Activated CD8-positive, alpha-beta T cell treated with anti-CD3 and anti-CD28 coated beads, Interleukin-2, amount 10 ng/mL, durations not matched to agents 7 days and 5 days (primary cell): Measurements from ENCODE around the gene RNU6-9. TPM values are rescaled to one million over a fixed set of nuclear protein-coding genes. Genes with fewer than 3 reads are reported as not detected.
"Not testable (repeated sequence)": the region's sequence is repeated elsewhere in the genome, so short reads cannot be mapped to it uniquely, and the experiment has no call there.

Experiments
- ATAC-seq: fragments of 150-1000 bp; cut with Tn5 transposase; one replicate; pipeline ENCODE4 v1.10.0; 2021; ENCODE audit warnings: moderate library complexity
- CTCF ChIA-PET: fragments of 350-600 bp; sonication (Branson Sonifier 250); formaldehyde crosslinking; loops from one replicate; lab custom pipeline; 2021; ENCODE audit warnings: antibody characterized with exemption; lab: Charles Lee
- POLR2A ChIA-PET: fragments of 350-600 bp; sonication (Branson Sonifier 250); formaldehyde crosslinking; loops from one replicate; lab custom pipeline; 2021; ENCODE audit warnings: antibody characterized with exemption; lab: Charles Lee
- DNase-seq: peaks from one replicate; pipeline ENCODE4 v3.0.0-alpha.2; 2020
- H3K27ac Mint-ChIP-seq: one replicate; pipeline ENCODE4 v1.8.0; 2021; ENCODE audit warnings: mild to moderate bottlenecking, mixed read lengths
- H3K27me3 Mint-ChIP-seq: one replicate; pipeline ENCODE4 v1.8.0; 2021; ENCODE audit warnings: low read depth, mixed read lengths
- H3K36me3 Mint-ChIP-seq: one replicate; pipeline ENCODE4 v1.8.0; 2021; ENCODE audit warnings: low read depth, mixed read lengths
- H3K4me1 Mint-ChIP-seq: one replicate; pipeline ENCODE4 v1.8.0; 2021; ENCODE audit warnings: low read depth, mixed read lengths
- H3K4me3 Mint-ChIP-seq: one replicate; pipeline ENCODE4 v1.8.0; 2021; ENCODE audit warnings: mild to moderate bottlenecking, mixed read lengths
- H3K9me3 Mint-ChIP-seq: one replicate; pipeline ENCODE4 v1.8.0; 2022; ENCODE audit warnings: mixed read lengths; ENCODE audit not compliant: insufficient read depth
- total RNA-seq, 2 experiments: library from RNA; stranded (reverse); gene quantifications; one replicate each; pipeline ENCODE4 v1.2.3, GENCODE V29; 2021

RNU6-9 gene
- total RNA-seq, 2 experiments from 2014 or later, result not detected

DNA sequence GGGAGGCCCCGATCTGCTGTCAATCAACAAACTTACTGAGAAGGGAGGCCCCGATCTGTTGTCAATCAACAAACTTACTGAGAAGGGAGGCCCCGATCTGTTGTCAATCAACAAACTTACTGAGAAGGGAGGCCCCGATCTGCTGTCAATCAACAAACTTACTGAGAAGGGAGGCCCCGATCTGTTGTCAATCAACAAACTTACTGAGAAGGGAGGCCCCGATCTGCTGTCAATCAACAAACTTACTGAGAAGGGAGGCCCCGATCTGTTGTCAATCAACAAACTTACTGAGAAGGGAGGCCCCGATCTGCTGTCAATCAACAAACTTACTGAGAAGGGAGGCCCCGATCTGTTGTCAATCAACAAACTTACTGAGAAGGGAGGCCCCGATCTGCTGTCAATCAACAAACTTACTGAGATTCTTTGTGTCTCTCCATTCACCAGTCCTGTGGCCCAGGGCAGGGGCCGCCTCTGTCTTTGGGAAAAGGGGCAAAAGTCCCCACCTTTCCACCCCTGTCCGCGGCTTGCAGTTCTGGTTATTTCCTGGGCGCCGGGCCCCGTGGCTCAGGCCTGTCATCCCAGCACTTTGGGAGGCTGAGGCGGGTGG lies 39.6 kb upstream of the RNU6-9 start:
- H3K27ac Mint-ChIP-seq, POLR2A ChIA-PET, DNase-seq, H3K36me3 Mint-ChIP-seq, H3K9me3 Mint-ChIP-seq, CTCF ChIA-PET, H3K27me3 Mint-ChIP-seq, H3K4me1 Mint-ChIP-seq, ATAC-seq, H3K4me3 Mint-ChIP-seq: not testable (repeated sequence)

DNA sequence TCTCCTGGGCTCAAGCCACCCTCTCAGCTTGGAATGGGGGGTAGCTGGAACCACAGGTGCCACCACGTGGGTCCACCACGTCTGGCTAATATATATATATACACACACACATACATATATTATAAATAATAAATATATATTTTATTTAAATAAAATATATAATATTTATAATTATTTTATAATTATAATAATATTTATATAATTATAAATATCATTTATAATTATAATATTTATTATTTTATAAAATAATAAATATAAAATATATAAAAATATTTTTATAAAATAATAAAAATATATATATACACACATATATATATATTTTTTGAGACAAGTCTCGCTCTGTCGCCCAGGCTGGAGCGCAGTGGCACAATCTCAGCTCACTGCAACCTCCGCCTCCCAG lies 38.7 kb upstream of the RNU6-9 start:
- H3K36me3 Mint-ChIP-seq, result no peaks in the 10 kb centered on the region
- no peaks in the 10 kb centered on the region for H3K4me1 Mint-ChIP-seq
- POLR2A ChIA-PET, result no interaction called here
- no peak overlapping the region for H3K4me3 Mint-ChIP-seq
- peaks cover 5% of the 10 kb centered on the region for H3K27me3 Mint-ChIP-seq
- CTCF ChIA-PET, result no interaction called here
- DNase-seq (no peak), ATAC-seq (no peak)
- no peak overlapping the region for H3K27ac Mint-ChIP-seq
- H3K9me3 Mint-ChIP-seq, result no peaks in the 10 kb centered on the region

- Mint-ChIP-seq H3K4me1 (no peaks in the 10 kb centered on the region), H3K27me3 (peaks cover 9% of the 10 kb centered on the region), H3K27ac (no peak overlapping the region), H3K9me3 (no peaks in the 10 kb centered on the region), H3K4me3 (no peak overlapping the region), H3K36me3 (no peaks in the 10 kb centered on the region)
- DNase-seq, result no peak
- no peak for ATAC-seq
- ChIA-PET POLR2A (no interaction called here), CTCF (interaction anchor here (1.4 kb wide), 1 partner anchor 61 kb away, joined by 4 read pairs; no protein-coding TSS in a partner anchor)
These were observed 38.1 kb upstream of the RNU6-9 start for GRCh38 chr19:855142-855541.

DNA sequence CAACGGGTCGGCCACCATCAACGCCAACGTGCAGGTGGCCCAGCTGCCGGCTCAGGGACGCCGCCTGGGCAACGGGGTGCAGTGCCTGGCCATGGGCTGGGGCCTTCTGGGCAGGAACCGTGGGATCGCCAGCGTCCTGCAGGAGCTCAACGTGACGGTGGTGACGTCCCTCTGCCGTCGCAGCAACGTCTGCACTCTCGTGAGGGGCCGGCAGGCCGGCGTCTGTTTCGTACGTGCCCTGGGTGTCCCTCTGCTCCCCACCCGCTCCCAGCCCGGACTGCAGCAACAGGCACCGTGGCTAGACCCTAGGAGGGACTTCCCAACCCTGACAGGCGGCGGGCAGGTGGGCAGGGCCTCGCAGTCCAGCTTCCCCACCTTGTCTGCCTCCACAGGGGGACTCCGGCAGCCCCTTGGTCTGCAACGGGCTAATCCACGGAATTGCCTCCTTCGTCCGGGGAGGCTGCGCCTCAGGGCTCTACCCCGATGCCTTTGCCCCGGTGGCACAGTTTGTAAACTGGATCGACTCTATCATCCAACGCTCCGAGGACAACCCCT lies 37.6 kb upstream of the RNU6-9 start:
- DNase-seq (no peak), ATAC-seq (no peak)
- Mint-ChIP-seq H3K9me3 (no peaks in the 10 kb centered on the region), H3K4me3 (no peak overlapping the region), H3K4me1 (no peaks in the 10 kb centered on the region), H3K27me3 (peaks cover 9% of the 10 kb centered on the region), H3K27ac (no peak overlapping the region), H3K36me3 (no peaks in the 10 kb centered on the region)
- CTCF ChIA-PET, result interaction anchor here (1.4 kb wide), 1 partner anchor 60 kb away, joined by 4 read pairs; no protein-coding TSS in a partner anchor
- POLR2A ChIA-PET, result no interaction called here

DNA sequence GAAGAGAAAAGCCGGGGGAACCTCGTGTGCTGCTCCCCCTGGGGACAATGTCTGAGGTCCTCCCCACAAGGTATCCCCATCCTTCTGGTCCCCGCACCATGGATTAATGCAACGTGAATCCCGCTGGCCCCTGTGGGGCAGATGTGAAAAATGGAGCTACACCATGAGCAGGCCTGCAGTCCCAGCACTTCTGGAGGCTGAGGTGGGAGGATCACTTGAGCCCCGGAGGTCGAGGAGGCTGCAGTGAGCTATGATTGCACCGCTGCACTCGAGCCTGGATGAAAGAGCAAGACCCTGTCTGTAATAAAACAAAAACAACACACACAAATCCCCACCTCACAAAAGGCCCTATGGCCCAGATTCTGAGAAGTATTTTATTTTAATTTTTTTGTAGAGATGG lies 35.0 kb upstream of the RNU6-9 start:
- Mint-ChIP-seq H3K9me3 (no peaks in the 10 kb centered on the region), H3K4me3 (no peak overlapping the region), H3K27me3 (peaks cover 14% of the 10 kb centered on the region), H3K36me3 (no peaks in the 10 kb centered on the region), H3K27ac (no peak overlapping the region), H3K4me1 (peaks cover 10% of the 10 kb centered on the region)
- CTCF ChIA-PET, result interaction anchor here (0.9 to 2.3 kb wide), 2 partner anchors 52 to 62 kb away, joined by 4 to 13 read pairs; no protein-coding TSS in a partner anchor
- POLR2A ChIA-PET, result interaction anchor here (0.6 kb wide), 2 partner anchors 35 to 182 kb away, joined by 3 read pairs; partner anchors contain the start of genes ABCA7, MED16 and RNU6-9
- DNase-seq (no peak), ATAC-seq (no peak)

- Mint-ChIP-seq H3K27ac (no peak within 1 kb of the TSS), H3K4me3 (no peak within 1 kb of the TSS), H3K9me3 (no peaks in the 10 kb centered on the region), H3K4me1 (peaks cover 18% of the 10 kb centered on the region), H3K27me3 (peaks cover 14% of the 10 kb centered on the region), H3K36me3 (no peaks in the 10 kb centered on the region)
- DNase-seq (no peak), ATAC-seq (no peak)
- ChIA-PET POLR2A (interaction anchor here (0.6 kb wide), 1 partner anchor 34 kb away, joined by 3 read pairs; the partner anchor contains the start of genes MED16 and RNU6-9), CTCF (interaction anchor here (0.9 to 2.3 kb wide), 2 partner anchors 51 to 61 kb away, joined by 4 to 13 read pairs; no protein-coding TSS in a partner anchor)
These were observed 34.1 kb upstream of the RNU6-9 start, which contains the start of gene CFD for GRCh38 chr19:858868-859843. CFD (plus strand) TSS chr19:859664; CDS start chr19:859690, 26 bp downstream.

DNA sequence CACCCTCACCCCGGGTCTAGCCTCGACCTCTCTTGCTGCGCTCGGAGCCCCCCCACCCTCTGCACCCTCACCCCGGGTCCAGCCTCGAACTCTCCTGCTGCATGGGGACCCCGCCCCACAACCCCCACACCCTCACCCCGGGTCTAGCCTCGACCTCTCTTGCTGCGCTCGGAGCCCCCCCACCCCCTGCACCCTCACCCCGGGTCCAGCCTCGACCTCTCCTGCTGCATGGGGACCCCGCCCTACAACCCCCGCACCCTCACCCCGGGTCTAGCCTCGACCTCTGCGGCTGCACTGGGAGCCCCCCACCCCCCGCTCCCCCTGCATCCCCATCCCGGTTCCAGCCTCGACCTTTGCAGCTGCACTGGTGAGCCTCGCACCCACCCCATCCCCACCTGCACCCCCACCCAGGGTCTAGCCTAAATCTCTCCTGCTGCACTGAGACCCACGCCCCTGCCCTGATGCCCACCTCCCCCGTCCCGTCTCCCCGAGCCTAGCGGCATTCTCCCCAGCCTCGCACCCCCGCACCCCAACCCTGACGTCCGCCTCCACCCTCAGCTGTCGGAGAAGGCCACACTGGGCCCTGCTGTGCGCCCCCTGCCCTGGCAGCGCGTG lies 32.0 kb upstream of the RNU6-9 start:
- H3K9me3 Mint-ChIP-seq, result no peaks in the 10 kb centered on the region
- no peaks in the 10 kb centered on the region for H3K36me3 Mint-ChIP-seq
- DNase-seq (no peak), ATAC-seq (no peak)
- H3K4me1 Mint-ChIP-seq, result peaks cover 18% of the 10 kb centered on the region
- peaks cover 14% of the 10 kb centered on the region for H3K27me3 Mint-ChIP-seq
- CTCF ChIA-PET, result no interaction called here
- no peak overlapping the region for H3K4me3 Mint-ChIP-seq
- POLR2A ChIA-PET, result no interaction called here
- H3K27ac Mint-ChIP-seq, result no peak overlapping the region

DNA sequence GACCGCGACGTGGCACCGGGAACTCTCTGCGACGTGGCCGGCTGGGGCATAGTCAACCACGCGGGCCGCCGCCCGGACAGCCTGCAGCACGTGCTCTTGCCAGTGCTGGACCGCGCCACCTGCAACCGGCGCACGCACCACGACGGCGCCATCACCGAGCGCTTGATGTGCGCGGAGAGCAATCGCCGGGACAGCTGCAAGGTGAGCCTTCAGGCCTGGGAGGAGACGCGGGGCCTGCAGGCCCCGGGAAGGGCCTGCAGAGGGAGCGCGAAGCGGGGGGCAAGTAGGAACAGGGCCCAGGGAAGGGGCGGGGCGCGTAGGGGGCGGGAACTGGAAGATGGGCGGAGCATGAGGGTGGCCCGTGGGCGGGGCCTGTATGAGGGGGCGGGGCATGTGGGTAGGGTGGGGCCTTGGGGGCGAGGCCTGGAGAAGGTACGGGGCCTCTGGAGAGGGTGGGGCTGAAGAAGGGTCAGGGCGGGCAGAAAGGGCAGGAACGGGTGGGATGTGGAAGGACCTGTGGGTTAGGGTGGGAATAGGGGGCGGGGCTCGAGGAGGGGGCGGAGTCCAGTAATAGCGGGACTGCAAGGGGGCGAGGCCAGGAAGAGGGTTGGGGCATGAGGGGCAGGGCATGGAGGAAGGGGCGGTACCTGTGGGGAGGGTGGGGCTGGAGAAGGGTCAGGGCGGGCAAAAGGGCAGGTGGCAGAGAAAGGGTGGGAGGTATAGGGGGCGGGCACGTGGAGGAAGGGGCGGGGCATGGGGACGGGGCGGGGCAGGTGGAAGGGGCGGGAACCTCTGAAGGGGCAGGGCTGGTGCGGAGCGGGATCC lies 31.3 kb upstream of the RNU6-9 start:
- ATAC-seq (peak; percentile 16), DNase-seq (peak; percentile 63)
- Mint-ChIP-seq H3K4me3 (no peak overlapping the region), H3K4me1 (peaks cover 18% of the 10 kb centered on the region), H3K27ac (no peak overlapping the region), H3K27me3 (peaks cover 14% of the 10 kb centered on the region), H3K36me3 (no peaks in the 10 kb centered on the region), H3K9me3 (no peaks in the 10 kb centered on the region)
- POLR2A ChIA-PET, result no interaction called here
- CTCF ChIA-PET, result interaction anchor here (2.7 to 3.2 kb wide), 3 partner anchors 47 to 62 kb away, joined by 24 to 47 read pairs (median 36); no protein-coding TSS in a partner anchor

GRCh38 chr19:862581-863314 lies 30.5 kb upstream of the RNU6-9 start:
- H3K27me3 Mint-ChIP-seq, result peaks cover 14% of the 10 kb centered on the region
- CTCF ChIA-PET, result interaction anchor here (1.1 to 3.2 kb wide), 13 partner anchors 10 to 268 kb away, joined by 3 to 53 read pairs (median 9); partner anchors contain the start of genes MED16, R3HDM4, RNU6-2 and RNU6-9
- H3K36me3 Mint-ChIP-seq, result peaks cover 4% of the 10 kb centered on the region
- no peaks in the 10 kb centered on the region for H3K9me3 Mint-ChIP-seq
- peak; percentile 50 for ATAC-seq
- DNase-seq, result peak; percentile 80
- peak overlapping the region; percentile 35 for H3K27ac Mint-ChIP-seq
- POLR2A ChIA-PET, result interaction anchor here (0.9 to 1.4 kb wide), 2 partner anchors 56 to 62 kb away, joined by 3 to 6 read pairs; no protein-coding TSS in a partner anchor
- peaks cover 18% of the 10 kb centered on the region for H3K4me1 Mint-ChIP-seq
- H3K4me3 Mint-ChIP-seq, result peak overlapping the region; percentile 36

DNA sequence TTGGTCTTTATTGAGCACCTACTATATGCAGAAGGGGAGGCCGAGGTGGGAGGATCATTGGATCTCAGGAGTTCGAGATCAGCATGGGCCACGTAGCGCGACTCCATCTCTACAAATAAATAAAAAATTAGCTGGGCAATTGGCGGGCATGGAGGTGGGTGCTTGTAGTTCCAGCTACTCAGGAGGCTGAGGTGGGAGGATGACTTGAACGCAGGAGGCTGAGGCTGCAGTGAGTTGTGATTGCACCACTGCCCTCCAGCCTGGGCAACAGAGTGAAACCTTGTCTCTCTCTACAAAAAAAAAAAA lies 30.0 kb upstream of the RNU6-9 start:
- Mint-ChIP-seq H3K27me3 (peaks cover 13% of the 10 kb centered on the region), H3K27ac (peak overlapping the region; percentile 66), H3K4me3 (no peak overlapping the region), H3K4me1 (peaks cover 18% of the 10 kb centered on the region), H3K36me3 (peaks cover 4% of the 10 kb centered on the region), H3K9me3 (no peaks in the 10 kb centered on the region)
- ATAC-seq, result no peak
- ChIA-PET POLR2A (interaction anchor here (0.9 to 1.4 kb wide), 3 partner anchors 56 to 62 kb away, joined by 3 to 6 read pairs (median 3); no protein-coding TSS in a partner anchor), CTCF (interaction anchor here (0.6 to 3.2 kb wide), 31 partner anchors 9 to 380 kb away, joined by 3 to 53 read pairs (median 4); partner anchors contain the start of genes ATP5F1D, MED16, R3HDM4 and RNU6-2)
- no peak for DNase-seq
